GM18867 (cell line): ENCODE results near the gene PRR5L.

Experiments
- ATAC-seq: cut with Tn5 transposase; IDR thresholded peaks from one replicate; pipeline ENCODE4 v1.9.1; 2021; ENCODE audit warnings: mild to moderate bottlenecking, moderate library complexity; ENCODE audit not compliant: unreplicated experiment

The PRR5L gene

GRCh38 chr11:36278531-36279282 is 17.4 kb upstream of the PRR5L start:
- no peak for ATAC-seq

DNA sequence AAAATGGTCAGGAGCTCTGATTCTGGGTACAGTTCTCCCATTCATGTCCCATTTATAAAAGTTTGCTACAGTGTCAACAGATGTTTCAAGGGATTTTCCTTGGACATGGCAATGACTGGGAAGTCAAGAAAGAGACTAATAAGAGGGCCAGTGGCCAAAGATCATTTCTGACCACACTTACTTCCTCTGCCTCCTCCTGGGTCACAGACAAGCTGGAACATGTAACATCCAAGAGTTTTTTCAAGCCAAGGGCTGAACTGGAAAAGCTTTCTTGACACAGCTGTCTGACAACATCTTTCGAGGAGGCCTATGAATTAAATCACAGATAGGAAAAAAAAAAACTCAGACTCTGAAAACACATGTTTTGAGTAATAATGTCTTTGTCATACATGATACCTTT is 15.6 kb upstream of the PRR5L start:
- ATAC-seq, result no peak

- no peak for ATAC-seq
Observed at GRCh38 chr11:36281850-36282249, 14.2 kb upstream of the PRR5L start.

- no peak for ATAC-seq
Observed at GRCh38 chr11:36282926-36283325, 13.2 kb upstream of the PRR5L start.

GRCh38 chr11:36288442-36289225 is 7.5 kb upstream of the PRR5L start:
- ATAC-seq, result peak; percentile 7

GRCh38 chr11:36289226-36289852 is 6.7 kb upstream of the PRR5L start, which contains the start of gene COMMD9:
TSS of gene COMMD9 (minus strand) at chr11:36289424. CDS start at chr11:36289412, 12 bp downstream.
- peak; percentile 99 for ATAC-seq

DNA sequence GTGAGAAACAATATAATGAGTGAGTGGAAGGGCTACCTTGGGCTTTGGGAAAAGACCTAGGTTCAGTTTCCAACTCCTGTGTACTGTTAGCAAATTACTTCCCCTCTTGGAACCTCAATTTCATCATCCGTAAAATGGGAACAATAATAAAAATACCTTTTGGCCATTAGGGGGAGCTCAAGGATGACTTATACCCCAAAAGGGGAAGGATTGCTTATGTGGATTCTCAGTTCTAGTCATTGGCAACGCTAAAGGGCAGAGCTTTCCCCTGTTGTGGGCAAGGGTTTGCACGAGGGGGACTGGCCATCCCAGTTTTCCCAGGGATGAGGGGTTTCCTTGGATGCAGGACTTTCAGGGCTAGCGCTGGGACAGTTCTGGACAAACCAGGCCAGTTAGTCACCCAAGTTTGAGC is 3.8 kb upstream of the PRR5L start:
- peak; percentile 43 for ATAC-seq

DNA sequence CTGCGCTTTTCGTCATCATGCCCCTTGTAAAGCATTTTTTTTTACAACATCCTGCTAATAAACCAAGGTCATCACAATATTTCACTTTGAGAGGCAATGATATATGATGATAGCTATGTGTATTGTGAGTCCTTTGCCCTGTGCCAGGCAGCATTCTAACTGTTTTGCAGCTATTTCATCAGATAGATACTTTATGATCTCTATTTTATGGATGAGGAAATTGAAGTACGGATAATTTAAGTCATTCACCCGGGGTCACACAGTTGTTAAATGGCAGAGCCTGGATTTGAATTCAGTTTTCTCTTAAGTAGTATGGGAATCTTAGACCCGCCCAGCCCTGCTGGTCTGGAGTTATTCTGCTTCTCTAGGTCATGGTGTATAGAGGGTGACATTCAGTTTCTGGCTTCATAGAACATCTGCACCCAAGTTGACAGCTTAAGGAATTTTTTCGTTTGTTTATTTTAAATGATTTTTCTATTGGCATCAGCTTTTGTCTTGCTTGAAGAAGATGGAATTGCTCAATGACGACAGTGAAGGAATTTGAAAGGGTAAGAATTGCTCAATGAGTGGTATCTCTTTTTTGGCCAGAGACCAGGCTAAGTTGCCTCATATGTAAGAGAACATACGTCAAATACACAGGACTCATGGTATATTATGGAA is 926 bp downstream of the PRR5L start:
- ATAC-seq, result no peak

DNA sequence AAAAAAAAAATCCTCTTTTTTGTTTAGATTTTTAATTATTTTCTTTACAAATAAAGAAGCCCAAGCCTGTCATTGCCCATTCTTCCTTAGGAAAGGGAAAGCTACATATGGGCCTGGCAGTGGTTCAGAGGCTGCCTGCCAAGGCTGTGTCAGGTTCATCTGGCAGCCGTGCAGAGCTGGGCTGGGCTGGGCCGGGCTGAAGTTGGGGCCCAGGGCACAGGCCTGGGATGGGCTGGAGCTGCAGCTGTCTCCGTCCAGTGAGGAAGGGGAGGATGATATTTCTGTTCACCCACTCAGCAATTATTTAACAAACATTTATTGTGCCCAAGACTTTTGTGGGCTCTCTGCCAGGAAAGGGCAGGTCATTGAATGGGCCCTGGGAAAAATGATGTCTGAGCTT is 4.6 kb downstream of the PRR5L start:
- ATAC-seq, result no peak

- ATAC-seq, result no peak
Observed at GRCh38 chr11:36304351-36304750, 8.3 kb downstream of the PRR5L start.

GRCh38 chr11:36305047-36305446 is 9.0 kb downstream of the PRR5L start:
- no peak for ATAC-seq

DNA sequence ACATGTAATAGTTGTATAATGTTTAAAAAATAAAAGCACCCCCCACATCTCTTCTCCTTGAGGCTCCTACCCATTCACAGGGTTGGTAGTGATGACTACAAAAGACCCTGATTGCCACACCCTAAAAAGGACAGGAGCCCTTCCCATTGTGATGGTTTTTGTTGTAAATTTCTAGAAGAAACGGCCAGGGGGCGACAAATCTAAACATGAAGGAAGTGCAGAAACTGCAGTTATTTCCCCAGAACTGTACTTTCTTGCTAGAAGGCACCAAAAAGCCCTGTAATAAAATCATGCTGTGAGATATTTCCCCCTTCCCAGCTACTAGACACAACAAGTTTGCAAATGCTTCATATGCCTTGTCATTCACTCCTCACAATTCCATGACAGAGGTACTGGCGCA is 10.8 kb downstream of the PRR5L start:
- ATAC-seq, result peak; percentile 65

DNA sequence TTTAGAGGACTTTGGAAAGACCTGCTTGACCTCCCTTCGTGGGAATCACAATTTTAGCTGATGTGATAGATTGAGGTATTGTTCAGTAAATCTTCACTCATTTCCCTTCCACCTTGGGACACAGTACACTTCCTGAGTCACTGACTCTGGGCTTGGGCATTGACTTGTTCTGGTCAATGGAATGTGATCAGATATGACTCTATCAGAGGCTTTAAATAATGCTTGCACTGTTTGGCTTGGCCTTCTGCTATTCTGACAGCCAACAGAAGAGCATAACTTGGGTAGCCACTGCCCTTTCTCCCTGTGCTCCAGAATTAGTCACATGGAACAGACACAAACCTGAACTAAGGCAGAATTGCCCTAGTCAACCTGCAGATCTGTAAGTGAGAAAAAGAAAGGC is 12.5 kb downstream of the PRR5L start:
- ATAC-seq, result no peak

GRCh38 chr11:36309779-36310178 is 13.7 kb downstream of the PRR5L start:
- no peak for ATAC-seq

GRCh38 chr11:36311926-36312595 is 16.0 kb downstream of the PRR5L start:
- no peak for ATAC-seq

DNA sequence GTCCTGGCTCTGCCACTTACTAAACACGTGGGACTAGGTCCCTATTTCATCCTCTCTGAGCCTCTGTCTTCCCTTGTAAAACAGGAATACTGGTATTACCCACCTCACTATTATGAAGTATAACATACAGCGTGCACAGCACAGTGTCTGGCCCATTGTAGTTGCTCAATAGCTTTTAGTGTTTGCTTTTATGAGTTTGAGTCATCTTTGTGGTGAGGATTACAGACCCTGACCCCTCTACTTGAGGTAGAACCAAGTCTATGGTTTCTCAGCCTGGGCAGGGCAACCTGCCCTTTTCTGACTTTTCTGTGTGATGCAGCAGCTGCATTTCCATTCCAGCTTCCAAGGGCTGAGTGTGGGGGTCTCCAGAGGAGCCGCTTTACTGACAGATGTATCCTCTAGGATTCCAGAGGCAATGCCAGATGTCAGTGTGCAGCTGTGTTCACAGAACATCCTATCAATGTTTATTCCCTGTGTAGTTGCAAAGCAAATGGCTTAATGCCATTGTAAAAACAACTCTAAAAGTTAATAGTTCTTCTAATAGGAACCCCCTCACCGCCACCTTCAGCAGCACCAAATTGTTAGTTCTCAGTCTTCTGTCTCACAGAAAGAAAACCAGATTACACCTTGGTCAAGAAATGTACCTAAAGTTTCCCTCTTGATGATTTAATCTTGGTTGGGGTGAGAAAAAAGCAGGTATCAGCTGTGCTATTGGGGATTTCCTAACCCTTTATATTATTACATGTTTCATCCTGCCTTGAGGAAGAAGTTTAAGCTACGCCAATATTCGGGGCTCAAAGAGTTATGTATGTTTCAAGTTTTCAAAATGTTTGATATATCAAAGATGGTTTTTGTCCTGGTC is 16.8 kb downstream of the PRR5L start:
- ATAC-seq, result no peak

GRCh38 chr11:36313750-36314433 is 17.8 kb downstream of the PRR5L start:
- ATAC-seq, result no peak

- ATAC-seq, result no peak
Observed at GRCh38 chr11:36314434-36314767, 18.3 kb downstream of the PRR5L start.

DNA sequence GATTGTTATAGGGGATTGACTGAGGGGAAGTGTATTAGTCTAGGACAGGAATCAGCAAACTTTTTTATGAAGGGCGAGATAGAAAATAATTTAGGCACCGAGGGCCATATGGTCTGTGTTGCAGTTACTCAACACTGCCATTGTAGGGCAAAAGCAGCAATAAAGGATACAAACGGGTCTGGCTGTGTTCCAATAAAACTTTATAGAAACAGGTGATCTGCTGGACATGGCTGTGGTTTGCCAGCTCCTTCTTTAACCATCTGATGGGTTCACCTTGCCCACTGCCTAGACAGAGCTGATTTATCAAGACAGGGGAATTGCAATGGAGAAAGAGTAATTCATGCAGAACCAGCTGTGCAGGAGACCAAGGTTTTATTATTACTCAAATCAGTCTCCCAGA is 20.0 kb downstream of the PRR5L start:
- ATAC-seq, result no peak
